ENCODE results near the gene DRICH1.
"Not testable (repeated sequence)": the region's sequence is repeated elsewhere in the genome, so short reads cannot be mapped to it uniquely, and the experiment has no call there.

DRICH1 gene

DNA sequence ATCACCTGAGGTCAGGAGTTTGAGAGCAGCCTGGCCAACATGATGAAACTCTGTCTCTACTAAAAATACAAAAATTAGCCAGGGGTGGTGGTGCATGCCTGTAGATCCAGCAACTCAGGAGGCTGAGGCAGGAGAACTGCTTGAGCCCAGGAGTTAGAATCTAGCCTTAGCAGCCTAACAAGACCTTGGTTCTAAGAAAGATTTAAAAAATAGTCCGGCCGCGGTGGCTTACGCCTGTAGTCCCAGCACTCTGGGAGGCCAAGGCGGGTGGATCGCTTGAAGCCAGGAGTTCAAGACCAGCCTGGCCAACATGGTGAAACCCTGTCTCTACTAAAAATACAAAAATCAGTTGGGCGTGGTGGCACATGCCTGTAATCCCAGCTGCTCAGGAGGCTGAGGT, 14.4 kb upstream of the DRICH1 start:
- not testable (repeated sequence) for DNase-seq

- not testable (repeated sequence) for DNase-seq
These were observed 8.1 kb upstream of the DRICH1 start for GRCh38 chr22:23640206-23640605.

GRCh38 chr22:23639661-23640060, 7.5 kb upstream of the DRICH1 start:
- DNase-seq: no peak

DNA sequence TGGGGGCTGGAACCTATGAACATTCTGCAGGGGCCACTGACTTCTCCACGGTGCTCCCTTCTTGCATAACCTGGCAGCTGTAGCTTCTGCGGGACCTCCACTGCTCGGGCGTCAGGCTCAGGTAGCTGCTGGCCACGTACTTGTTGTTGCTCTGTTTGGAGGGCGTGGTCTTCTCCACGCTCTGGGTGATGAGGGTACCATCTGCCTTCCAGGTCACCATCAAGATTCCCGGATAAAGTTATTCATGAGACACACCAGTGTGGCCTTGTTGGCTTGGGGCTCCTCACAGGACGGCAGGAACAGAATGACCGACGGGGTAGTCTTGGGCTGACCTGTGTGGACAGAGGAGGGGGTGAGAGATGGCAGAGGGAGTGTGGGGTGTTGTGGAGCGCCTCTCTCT, 6.5 kb upstream of the DRICH1 start:
- DNase-seq: no peak

GRCh38 chr22:23635291-23635690, 3.2 kb upstream of the DRICH1 start:
- not testable (repeated sequence) for DNase-seq

DNA sequence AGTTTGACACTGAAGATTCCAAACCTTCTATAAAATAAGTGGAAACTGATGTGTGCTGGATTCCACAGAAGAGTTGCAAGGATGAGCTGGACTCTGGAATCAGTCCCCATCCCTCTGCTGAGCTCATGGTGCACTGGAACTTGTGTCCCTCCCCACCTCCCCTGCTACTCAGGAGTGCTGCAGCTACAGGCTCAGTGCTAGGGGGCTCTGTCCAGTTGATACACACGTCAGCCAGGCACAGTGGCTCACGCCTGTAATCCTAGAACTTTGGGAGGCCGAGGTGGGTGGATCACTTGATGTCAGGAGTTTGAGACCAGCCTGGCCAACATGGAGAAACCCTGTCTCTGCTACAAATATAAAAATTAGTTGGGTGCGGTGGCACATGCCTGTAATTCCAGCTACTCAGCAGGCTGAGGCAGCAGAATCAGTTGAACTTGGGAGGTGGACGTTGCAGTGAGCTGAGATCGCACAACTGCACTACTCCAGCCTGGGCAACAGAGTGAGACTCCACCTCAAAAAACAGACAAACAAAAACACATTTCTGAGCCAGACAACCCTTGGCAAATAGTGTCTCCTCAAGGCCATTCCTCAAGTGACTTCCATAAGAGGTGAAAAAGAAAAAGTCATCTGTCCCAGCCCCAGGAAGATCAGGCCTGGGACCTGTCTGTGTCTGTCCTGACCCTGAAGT, 3.9 kb downstream of the DRICH1 start:
- DNase-seq: not testable (repeated sequence)

DNA sequence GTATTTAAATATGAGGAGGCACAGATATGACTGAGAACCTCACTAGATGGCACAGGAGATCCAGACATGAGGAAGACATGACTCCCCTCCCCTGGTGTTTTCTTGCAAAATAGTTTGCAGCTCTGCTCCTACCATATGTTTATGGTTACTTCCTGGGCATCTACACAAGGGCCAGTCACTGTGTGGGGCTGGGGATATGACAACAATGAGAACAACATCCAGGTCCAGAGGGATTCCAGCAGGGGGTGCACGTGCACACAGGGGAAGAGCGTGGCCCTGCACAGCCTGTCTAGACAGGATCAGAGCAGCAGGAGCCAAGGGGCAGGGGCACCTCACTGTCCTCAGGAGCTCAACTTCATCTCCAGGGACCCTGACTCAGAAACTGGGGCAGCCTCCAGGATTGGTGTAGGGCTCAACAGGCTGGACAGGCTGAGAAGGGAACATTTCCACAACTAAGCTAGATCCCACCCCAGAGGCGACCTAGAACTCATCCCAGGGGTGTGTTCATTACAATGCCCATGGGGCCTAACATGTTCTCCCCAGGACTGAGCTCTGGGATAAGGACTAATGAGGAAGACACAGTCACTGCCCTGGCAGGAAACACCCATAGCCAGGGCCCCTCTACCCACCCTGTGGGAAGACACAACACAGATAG, 4.6 kb downstream of the DRICH1 start:
- DNase-seq: peak; percentile 68 to 70

GRCh38 chr22:23626286-23626975, 5.7 kb downstream of the DRICH1 start:
- no peak for DNase-seq

DNA sequence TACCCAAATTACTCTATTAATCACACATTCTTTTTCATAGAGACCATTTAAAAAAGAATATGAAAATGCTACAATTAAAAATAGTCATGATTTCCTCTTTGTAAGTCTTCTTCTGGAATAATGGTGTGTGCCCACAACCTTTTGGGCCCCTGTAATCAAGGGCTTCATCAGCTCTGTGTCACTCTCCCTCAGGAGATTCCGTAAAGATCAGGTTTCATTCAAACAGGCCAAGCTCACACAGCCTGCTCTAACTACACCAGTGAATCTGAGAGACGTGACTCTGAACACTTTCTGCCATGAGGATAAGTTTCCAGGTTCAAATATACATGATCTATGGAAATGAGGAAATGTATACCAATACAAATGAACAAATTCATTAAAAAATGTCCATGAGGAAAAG, 9.5 kb downstream of the DRICH1 start:
- DNase-seq: no peak

GRCh38 chr22:23621916-23622315, 10.2 kb downstream of the DRICH1 start:
- not testable (repeated sequence) for DNase-seq

GRCh38 chr22:23621082-23621780, 10.9 kb downstream of the DRICH1 start:
- DNase-seq: no peak

- no peak for DNase-seq
These were observed 18.7 kb downstream of the DRICH1 start for GRCh38 chr22:23613193-23613972.

DNA sequence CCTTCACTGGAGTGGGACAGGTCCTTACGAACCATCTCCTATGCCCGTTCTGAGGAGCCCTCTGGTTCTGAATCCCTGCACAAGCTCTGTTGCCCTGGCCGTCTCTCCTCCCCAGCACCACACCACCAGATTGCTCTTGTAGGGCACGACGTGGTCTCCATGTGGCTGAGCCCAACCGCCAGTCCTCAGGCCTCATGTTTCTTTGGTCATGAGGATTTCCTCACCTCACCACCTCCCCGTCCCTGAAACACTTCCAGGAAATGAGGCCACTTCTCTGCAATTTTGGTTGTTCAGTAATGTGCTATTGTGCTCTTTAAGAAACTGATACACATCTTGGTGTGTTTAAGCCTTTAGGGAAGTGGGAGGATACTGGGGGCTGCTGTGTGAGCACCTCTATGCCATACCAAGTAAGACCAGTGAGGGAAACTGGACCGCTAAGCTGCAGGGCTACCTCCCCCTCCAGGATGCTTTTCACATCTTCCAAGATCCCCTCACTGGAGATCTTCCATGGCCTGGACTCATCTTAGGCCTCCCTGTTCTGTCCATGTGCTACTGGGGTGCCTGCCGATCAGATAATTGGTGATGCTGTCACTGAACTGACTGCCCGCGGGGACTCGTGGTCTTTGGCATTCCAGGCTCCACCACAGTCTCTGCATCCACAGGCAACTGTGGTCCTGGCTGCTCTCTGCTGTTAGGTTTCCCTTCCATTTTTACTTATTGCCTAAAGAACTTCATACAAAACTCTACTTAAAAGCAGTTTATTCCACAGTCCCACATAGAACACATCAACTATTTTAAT, 21.9 kb downstream of the DRICH1 start:
- no peak for DNase-seq

- no peak for DNase-seq
These were observed 23.5 kb downstream of the DRICH1 start for GRCh38 chr22:23608583-23608982.

- no peak for DNase-seq
These were observed 25.7 kb downstream of the DRICH1 start for GRCh38 chr22:23606204-23607131.

DNA sequence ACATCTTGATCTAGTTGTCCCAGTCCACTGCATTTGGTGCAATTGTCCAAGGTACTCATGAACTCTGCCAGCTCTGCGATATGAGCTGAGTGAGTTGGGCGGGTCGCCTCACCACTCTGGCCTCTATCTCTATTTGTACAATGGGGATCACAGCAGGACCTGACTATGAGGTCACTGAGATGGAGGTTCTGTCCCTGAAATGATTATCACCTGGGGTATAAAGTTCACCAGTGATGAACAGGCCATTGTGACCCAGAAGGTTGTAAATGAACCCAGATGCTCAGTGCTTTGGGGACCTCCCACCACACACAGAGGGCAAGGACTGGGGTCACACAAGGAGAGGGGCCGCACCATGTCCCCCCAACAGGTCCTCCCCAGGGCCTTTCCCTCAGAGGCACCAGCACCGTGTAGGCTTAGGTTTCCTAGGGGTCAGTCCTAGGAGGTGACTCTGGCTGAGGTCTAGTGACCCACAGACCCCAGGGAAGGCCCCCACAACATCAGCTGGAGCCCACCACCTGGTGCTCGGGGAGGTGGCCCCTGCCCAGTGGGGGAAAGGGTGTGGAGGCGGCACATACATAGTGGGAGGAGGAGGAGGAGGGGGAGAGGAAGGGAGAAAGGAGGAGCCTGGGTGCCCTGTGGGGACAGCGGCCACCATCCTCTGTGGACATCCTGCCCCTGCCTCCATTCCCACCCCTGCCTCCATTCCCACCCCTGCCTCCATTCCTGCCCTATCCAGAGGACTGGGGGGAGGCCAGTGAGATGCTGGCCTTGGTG, 27.0 kb downstream of the DRICH1 start:
- DNase-seq: no peak

GRCh38 chr22:23603266-23603665, 28.9 kb downstream of the DRICH1 start:
- no peak for DNase-seq

DNA sequence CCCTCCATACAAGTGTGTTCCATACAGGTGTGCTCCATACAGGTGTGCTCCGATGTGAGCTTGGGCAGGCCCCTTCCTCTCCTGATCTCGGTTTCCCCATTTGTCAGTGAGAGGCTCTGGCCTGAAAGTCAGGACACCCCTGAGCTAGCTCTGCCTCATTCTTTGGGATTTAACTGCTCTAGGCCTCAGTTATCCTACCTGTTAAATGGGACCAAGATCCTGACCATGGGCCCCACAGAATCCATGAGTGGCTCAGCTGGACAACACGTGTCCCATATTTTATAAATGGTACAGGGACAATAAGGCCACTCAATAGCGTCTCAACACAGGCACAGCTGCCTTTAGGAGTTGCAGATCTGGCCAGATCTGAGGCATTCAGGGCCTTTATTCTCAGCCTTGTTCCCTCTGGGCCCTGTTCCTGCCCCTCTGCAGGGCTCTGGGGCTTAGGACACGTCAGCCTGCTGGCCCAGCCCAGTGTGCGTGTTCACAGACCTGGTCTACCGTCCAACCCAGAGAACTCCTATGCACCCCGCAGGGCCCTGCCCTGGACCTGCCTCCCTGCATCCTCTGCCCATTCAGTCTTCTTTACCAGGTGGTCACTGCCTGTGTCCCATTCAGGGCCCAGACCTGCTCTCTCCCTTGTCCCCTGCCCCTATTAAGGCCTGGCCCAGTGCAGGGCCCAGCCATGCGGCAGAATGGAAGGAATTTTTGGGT, 33.2 kb downstream of the DRICH1 start:
- no peak for DNase-seq
